Ovary (tissue), 3 donors: ENCODE data around the gene FBXO27.

Source experiments
- POLR2A ChIP-seq: fragments of 450-650 bp; IDR thresholded peaks from one replicate; pipeline ENCODE4 v1.6.1; 2017; ENCODE audit warnings: antibody characterized with exemption, mild to moderate bottlenecking, moderate library complexity
- TF ChIP-seq, protein P1 (sequence below), 3 donors: fragments of 450-650 bp in 2 of 3; fragments of 200-600 bp in 1 of 3; IDR thresholded peaks; one replicate each; pipeline versions ENCODE4 v1.5.1 to v1.8.0; 2016 to 2022; ENCODE audit warnings: antibody characterized with exemption in 3 of 3, mild to moderate bottlenecking in 1 of 3
- donor health status: DM: no; HTN: no; CAD: no.

DNA sequence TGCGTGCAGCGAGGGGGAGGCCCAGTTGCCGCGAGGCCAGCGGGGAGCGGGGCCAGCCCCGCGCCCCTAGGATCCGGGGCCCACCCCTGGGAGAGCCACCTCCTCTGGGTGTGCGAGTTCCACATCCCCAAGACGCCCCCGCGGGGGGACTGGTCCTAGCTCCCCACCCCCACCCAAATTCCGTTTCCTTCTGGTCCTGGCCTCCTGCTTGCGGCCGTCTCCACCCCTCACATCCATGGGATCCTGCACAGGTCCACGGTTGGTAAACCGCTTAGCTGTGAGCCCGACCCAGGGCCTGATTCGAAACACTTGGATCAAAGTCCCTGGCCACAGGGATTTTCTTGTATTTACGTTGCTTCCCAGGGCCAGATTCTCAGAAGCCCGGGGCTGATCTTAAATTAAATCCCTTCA, 56.5 kb downstream of the FBXO27 start:
- TF ChIP-seq, protein P1, sequence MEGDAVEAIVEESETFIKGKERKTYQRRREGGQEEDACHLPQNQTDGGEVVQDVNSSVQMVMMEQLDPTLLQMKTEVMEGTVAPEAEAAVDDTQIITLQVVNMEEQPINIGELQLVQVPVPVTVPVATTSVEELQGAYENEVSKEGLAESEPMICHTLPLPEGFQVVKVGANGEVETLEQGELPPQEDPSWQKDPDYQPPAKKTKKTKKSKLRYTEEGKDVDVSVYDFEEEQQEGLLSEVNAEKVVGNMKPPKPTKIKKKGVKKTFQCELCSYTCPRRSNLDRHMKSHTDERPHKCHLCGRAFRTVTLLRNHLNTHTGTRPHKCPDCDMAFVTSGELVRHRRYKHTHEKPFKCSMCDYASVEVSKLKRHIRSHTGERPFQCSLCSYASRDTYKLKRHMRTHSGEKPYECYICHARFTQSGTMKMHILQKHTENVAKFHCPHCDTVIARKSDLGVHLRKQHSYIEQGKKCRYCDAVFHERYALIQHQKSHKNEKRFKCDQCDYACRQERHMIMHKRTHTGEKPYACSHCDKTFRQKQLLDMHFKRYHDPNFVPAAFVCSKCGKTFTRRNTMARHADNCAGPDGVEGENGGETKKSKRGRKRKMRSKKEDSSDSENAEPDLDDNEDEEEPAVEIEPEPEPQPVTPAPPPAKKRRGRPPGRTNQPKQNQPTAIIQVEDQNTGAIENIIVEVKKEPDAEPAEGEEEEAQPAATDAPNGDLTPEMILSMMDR (IDR thresholded peaks at IDR 0.05) = no peak
- TF ChIP-seq POLR2A = no peak
